ENCODE measurements around the gene AGTPBP1.

DNA sequence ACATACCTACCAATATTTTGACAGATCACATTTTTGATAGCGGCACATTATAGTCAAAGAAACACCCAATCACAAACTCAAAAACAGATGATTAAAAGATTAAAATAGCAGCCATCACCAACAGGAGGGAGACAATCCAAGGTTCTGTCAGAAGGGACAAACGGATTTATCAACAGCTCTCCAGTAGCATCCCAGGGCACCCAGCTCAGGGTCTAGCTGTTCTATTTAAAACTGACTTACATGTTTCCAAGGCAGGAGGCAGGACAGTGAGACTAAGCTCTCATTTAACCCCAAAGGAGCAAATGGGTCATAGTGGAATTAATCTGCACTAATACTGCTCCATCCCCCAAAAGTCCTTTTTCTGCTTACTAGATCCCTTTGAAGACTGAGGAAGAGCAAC is 3.2 kb downstream of the AGTPBP1 start:
- no peak for TF ChIP-seq EP300 (IDR thresholded peaks at IDR 0.05)
- TF ChIP-seq POLR2AphosphoS5 (IDR thresholded peaks at IDR 0.05) = no peak
- TF ChIP-seq, protein P1, sequence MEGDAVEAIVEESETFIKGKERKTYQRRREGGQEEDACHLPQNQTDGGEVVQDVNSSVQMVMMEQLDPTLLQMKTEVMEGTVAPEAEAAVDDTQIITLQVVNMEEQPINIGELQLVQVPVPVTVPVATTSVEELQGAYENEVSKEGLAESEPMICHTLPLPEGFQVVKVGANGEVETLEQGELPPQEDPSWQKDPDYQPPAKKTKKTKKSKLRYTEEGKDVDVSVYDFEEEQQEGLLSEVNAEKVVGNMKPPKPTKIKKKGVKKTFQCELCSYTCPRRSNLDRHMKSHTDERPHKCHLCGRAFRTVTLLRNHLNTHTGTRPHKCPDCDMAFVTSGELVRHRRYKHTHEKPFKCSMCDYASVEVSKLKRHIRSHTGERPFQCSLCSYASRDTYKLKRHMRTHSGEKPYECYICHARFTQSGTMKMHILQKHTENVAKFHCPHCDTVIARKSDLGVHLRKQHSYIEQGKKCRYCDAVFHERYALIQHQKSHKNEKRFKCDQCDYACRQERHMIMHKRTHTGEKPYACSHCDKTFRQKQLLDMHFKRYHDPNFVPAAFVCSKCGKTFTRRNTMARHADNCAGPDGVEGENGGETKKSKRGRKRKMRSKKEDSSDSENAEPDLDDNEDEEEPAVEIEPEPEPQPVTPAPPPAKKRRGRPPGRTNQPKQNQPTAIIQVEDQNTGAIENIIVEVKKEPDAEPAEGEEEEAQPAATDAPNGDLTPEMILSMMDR (IDR thresholded peaks at IDR 0.05) = no peak
